SK-N-DZ (cell line): ENCODE data around the gene NTRK3.

Source experiments
- DNase-seq: peaks from one replicate; pipeline ENCODE4 v3.0.0-alpha.2; 2015; ENCODE audit warnings: low spot score

The NTRK3 gene

GRCh38 chr15:87943626-87944025 is 312.9 kb downstream of the NTRK3 start:
- no peak for DNase-seq

GRCh38 chr15:87942316-87942715 is 314.2 kb downstream of the NTRK3 start:
- peak; percentile 26 for DNase-seq

GRCh38 chr15:87941606-87942005 is 314.9 kb downstream of the NTRK3 start:
- no peak for DNase-seq

GRCh38 chr15:87940768-87941167 is 315.8 kb downstream of the NTRK3 start:
- DNase-seq: no peak

- DNase-seq: no peak
Observed at GRCh38 chr15:87939848-87940457, 316.6 kb downstream of the NTRK3 start.

GRCh38 chr15:87938031-87938430 is 318.5 kb downstream of the NTRK3 start:
- DNase-seq: no peak

GRCh38 chr15:87935583-87935982 is 321.0 kb downstream of the NTRK3 start:
- no peak for DNase-seq

GRCh38 chr15:87931584-87931983 is 325.0 kb downstream of the NTRK3 start:
- DNase-seq: no peak

- no peak for DNase-seq
Observed at GRCh38 chr15:87930457-87930856, 326.1 kb downstream of the NTRK3 start.

GRCh38 chr15:87929841-87930240 is 326.7 kb downstream of the NTRK3 start:
- DNase-seq: peak; percentile 47

GRCh38 chr15:87924433-87924832 is 332.1 kb downstream of the NTRK3 start:
- peak; percentile 17 for DNase-seq

GRCh38 chr15:87919064-87919463 is 337.5 kb downstream of the NTRK3 start:
- DNase-seq: no peak

GRCh38 chr15:87917480-87917879 is 339.1 kb downstream of the NTRK3 start:
- DNase-seq: no peak

GRCh38 chr15:87916208-87916607 is 340.3 kb downstream of the NTRK3 start:
- DNase-seq: no peak

- no peak for DNase-seq
Observed at GRCh38 chr15:87910301-87910700, 346.2 kb downstream of the NTRK3 start.

GRCh38 chr15:87907676-87908446 is 348.7 kb downstream of the NTRK3 start:
- DNase-seq: no peak

GRCh38 chr15:87906444-87906843 is 350.1 kb downstream of the NTRK3 start:
- DNase-seq: no peak

- no peak for DNase-seq
Observed at GRCh38 chr15:87902772-87903426, 353.6 kb downstream of the NTRK3 start.

GRCh38 chr15:87901926-87902690 is 354.4 kb downstream of the NTRK3 start:
- no peak for DNase-seq

GRCh38 chr15:87901008-87901407 is 355.5 kb downstream of the NTRK3 start:
- no peak for DNase-seq

- DNase-seq: no peak
Observed at GRCh38 chr15:87896936-87897335, 359.6 kb downstream of the NTRK3 start.

GRCh38 chr15:87887177-87887576 is 369.4 kb downstream of the NTRK3 start:
- DNase-seq: no peak
